Stimulated activated CD8-positive, alpha-beta memory T cell treated with anti-CD3 and anti-CD28 coated beads, Interleukin-2, amount 100 ng/mL, for 48 hours (primary cell): Measurements from ENCODE around the gene IQGAP1.

ENCODE experiments used
- DNase-seq, 2 donors: peaks; one replicate each; pipeline ENCODE4 v3.0.0-alpha.2; 2020; ENCODE audit warnings: low read depth in 2 of 2

The IQGAP1 gene

GRCh38 chr15:90530250-90531051 lies 142.4 kb downstream of the IQGAP1 start:
- peak; percentile 29 to 40 for DNase-seq

GRCh38 chr15:90531147-90531546 lies 143.1 kb downstream of the IQGAP1 start:
- DNase-seq, result no peak

- DNase-seq, result no peak
These were observed 147.2 kb downstream of the IQGAP1 start for GRCh38 chr15:90535254-90535653.

- DNase-seq, result no peak
These were observed 151.7 kb downstream of the IQGAP1 start for GRCh38 chr15:90539789-90540188.

GRCh38 chr15:90540768-90541167 lies 152.7 kb downstream of the IQGAP1 start:
- no peak for DNase-seq

- DNase-seq, result no peak
These were observed 157.1 kb downstream of the IQGAP1 start for GRCh38 chr15:90545095-90545494.

- no peak for DNase-seq
These were observed 159.5 kb downstream of the IQGAP1 start for GRCh38 chr15:90547540-90547939.

- DNase-seq, result no peak
These were observed 162.9 kb downstream of the IQGAP1 start for GRCh38 chr15:90550919-90551318.
